GM12875 (cell line): ENCODE measurements around the gene ZNF593OS.

ENCODE experiments used
- H3K4me3 ChIP-seq: one replicate; pipeline ENCODE4 v1.5.1; 2011; ENCODE audit warnings: low read depth, low read length, control low read depth
- TF ChIP-seq, protein P1 (sequence below): IDR thresholded peaks from 2 replicates; pipeline ENCODE4 v1.5.1; 2011; ENCODE audit warnings: low read depth, mild to moderate bottlenecking, control low read depth, inconsistent platforms, low read length, moderate library complexity, borderline replicate concordance; ENCODE audit not compliant: insufficient read depth

ZNF593OS gene

DNA sequence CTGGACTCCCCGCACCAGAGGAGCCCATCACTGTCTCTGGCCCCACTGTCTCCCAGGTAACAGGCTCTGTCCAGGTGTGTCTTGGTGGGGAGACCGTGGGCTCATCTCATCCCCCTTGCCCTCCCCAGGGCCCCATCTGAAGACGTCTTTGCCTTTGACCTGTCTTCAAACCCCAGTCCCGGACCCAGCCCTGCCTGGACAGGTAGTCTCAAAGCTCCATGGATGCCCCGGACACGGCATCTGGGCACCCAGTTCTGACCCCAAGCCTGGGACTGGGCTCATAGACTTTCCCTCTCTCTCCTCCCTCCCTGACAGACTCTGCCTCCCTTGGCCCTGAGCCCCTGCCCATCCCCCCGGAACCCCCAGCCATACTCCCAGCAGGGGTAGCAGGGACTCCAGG is 12.5 kb upstream of the ZNF593OS start:
- no peak overlapping the region for H3K4me3 ChIP-seq
- TF ChIP-seq, protein P1, sequence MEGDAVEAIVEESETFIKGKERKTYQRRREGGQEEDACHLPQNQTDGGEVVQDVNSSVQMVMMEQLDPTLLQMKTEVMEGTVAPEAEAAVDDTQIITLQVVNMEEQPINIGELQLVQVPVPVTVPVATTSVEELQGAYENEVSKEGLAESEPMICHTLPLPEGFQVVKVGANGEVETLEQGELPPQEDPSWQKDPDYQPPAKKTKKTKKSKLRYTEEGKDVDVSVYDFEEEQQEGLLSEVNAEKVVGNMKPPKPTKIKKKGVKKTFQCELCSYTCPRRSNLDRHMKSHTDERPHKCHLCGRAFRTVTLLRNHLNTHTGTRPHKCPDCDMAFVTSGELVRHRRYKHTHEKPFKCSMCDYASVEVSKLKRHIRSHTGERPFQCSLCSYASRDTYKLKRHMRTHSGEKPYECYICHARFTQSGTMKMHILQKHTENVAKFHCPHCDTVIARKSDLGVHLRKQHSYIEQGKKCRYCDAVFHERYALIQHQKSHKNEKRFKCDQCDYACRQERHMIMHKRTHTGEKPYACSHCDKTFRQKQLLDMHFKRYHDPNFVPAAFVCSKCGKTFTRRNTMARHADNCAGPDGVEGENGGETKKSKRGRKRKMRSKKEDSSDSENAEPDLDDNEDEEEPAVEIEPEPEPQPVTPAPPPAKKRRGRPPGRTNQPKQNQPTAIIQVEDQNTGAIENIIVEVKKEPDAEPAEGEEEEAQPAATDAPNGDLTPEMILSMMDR, result no peak

DNA sequence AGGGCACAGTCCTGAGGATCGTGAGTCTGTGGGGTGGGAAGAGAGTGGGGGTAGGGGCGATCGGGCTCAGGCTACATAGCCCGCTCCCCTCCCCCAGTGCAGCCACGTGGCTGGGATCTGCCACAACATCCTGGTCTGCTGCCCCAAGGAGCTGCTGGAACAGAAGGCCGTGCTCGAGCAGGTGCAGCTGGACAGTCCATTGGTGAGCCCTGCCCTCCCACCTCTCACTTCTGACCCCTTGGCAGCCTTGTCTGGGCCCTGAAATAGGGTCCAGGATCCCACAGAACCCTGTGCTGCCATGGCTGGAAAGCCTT is 10.7 kb upstream of the ZNF593OS start:
- TF ChIP-seq, protein P1, result no peak
- no peak overlapping the region for H3K4me3 ChIP-seq

DNA sequence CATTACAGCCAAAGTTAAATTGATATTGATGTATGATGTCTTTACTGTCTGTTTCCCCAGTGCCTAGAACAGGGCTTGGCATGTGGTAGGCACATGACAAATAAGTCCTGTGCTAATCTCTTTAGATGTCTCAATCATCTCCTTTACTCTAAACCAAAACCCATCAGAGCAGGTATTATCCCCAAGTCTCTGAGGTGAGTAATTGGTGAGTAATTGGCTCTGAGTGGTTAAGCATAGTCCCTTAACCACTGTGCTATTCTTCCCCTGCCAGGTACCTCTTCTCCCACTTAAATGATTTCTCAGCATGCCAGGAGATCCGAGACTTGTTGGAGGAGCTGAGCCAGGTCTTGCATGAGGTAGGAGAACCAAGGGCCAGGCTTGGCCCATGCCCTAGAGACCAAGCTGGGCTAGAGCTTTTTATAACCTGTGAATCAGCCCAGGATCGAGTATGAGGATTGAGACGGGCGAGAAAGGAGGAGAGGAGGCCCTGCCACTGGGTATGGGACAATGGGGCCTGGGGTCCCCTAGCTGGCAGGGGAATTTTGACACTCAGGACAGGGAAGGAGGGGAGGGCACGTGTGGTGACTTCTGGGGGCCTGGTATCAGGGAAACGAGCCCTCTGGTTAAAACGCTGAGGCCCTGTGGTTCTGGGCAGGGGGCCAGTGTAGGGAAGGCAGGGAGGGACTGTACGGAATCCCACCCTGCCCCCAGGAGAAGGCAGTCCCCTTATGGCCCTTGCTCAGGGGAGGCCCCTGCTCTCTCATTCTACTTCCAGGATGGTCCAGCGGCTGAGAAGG is 10.2 kb upstream of the ZNF593OS start:
- TF ChIP-seq, protein P1, result no peak
- no peak overlapping the region for H3K4me3 ChIP-seq

DNA sequence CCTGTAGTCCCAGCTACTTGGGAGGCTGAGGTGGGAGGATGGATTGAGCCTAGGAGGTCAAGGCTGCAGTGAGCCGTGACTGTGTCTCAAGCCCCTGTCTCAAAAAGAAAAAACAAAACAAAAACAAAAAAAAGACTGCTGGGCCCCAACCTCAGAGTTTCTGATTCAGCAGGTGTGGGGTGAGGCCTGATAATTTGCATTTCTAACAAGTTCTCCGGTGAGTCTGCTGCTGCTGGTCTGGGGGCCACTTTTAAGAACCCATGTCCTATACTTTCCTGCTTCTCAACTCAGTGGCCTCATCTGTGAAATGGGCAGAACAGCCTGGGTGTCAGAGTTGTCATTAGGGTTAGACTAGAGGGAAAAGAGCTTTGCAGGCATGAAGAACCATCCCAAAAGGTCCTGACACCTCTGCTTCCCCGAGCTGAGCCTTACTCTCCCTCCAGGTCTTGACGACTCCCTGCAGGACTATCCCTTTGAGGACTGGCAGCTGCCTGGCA is 8.4 kb upstream of the ZNF593OS start:
- no peak overlapping the region for H3K4me3 ChIP-seq
- TF ChIP-seq, protein P1, result no peak

DNA sequence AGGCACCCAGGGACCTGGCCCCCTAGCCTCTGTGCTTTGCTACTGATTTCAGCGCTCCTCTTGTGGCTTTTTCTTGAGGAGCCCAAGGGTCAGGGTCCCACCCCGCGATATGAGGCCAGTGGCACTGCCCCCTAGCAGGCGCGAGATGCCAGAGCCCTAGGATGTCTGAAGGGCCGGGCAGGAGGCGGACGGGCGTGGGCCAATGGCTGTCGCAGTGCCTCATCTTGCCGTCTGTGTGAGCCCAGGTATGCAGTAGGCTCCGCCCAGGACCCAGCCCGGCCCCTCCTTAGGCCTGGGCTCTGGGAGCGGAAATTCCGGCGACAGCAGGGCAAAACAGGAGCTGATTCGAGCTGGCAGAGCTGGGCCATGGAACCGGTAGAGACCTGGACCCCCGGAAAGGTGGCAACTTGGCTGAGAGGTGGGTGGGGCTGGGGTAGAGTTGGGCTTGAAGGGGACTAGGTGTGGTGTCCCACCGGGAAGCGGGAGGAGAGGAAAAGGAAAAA is 5.6 kb upstream of the ZNF593OS start, which contains the start of gene CNKSR1:
TSS of gene CNKSR1 (plus strand) at position 310 of the 503 bp plus-strand sequence. CDS start at position 367, 57 bp downstream.
- TF ChIP-seq, protein P1, result no peak
- peak within 1 kb of the TSS; percentile 29 for H3K4me3 ChIP-seq

DNA sequence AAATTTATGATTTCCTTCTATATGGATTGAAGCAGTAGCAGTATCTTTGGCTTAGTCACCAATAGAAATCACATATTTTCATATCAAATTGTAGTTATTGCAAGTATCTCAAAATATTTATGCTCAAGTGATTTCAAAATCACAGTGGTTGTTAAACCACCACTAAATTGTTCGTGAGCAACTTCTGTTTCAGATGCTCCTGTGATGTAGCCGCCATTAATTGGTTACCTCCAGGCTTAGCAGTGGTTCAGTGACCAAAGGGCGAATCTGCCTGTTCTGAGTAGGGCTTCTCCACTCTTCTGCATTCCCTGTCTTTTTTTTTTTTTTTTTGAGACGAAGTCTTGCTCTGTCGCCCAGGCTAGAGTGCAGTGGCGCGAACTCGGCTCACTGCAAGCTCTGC is 3.7 kb upstream of the ZNF593OS start:
- TF ChIP-seq, protein P1, result no peak
- H3K4me3 ChIP-seq, result no peak overlapping the region

DNA sequence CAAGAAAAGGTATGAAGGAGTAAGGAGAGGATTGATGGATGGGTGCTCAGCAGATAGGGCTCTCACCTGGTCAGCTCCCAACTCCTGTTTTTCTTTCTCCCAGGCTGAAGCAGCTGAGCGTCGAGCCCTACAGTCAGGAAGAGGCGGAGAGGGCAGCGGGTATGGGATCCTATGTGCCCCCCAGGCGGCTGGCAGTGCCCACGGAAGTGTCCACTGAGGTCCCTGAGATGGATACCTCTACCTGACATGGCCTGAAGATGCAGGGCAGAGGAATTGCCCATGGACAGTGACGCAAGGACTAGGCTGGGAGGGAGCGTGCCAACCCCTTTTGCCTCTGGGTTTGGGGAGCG is 1.2 kb downstream of the ZNF593OS start:
- TF ChIP-seq, protein P1, result no peak
- peak overlapping the region; percentile 93 for H3K4me3 ChIP-seq
